Tibial nerve (tissue), 4 donors: ENCODE measurements around the gene SNRPB. TPM values are rescaled to one million over a fixed set of nuclear protein-coding genes. Genes with fewer than 3 reads are reported as not detected.
"Not testable (repeated sequence)": the region's sequence is repeated elsewhere in the genome, so short reads cannot be mapped to it uniquely, and the experiment has no call there.

Experiments used
- DNase-seq, 2 donors: peaks; one replicate each; pipeline ENCODE4 v3.0.0-alpha.2; 2019; ENCODE audit warnings: low spot score in 2 of 2
- H3K27ac ChIP-seq, 4 donors: fragments of 200-600 bp; sonication (generic) in 3 of 4; one replicate each; pipeline ENCODE4 v1.5.1; 2017 to 2019; ENCODE audit warnings: mild to moderate bottlenecking in 1 of 4
- H3K27me3 ChIP-seq, 2 donors: fragments of 200-600 bp; sonication (generic) in 1 of 2; one replicate each; pipeline versions ENCODE4 v1.5.1 to v1.6.0; 2017 to 2019
- H3K36me3 ChIP-seq, 3 donors: fragments of 200-600 bp; sonication (generic); one replicate each; pipeline ENCODE4 v1.5.1; 2018 to 2019
- H3K4me1 ChIP-seq, 4 donors: fragments of 200-600 bp; sonication (generic) in 3 of 4; one replicate each; pipeline ENCODE4 v1.5.1; 2017 to 2019
- H3K4me3 ChIP-seq, 4 donors: fragments of 200-600 bp; sonication (generic) in 3 of 4; one replicate each; pipeline ENCODE4 v1.5.1; 2017 to 2019; ENCODE audit warnings: mild to moderate bottlenecking in 1 of 4, moderate library complexity in 1 of 4
- H3K9me3 ChIP-seq, 4 donors: fragments of 200-600 bp; sonication (generic) in 3 of 4; one replicate each; pipeline ENCODE4 v1.5.1; 2017 to 2019
- CTCF ChIP-seq, 5 experiments: fragments of 200-600 bp in 3 of 5; fragments of 450-650 bp in 2 of 5; sonication (generic) in 3 of 5; IDR thresholded peaks; one replicate each; pipeline ENCODE4 v1.5.1; 2016 to 2019; ENCODE audit warnings: antibody characterized with exemption in 5 of 5, mild to moderate bottlenecking in 3 of 5, moderate library complexity in 2 of 5
- EP300 ChIP-seq, 2 donors: sonication (generic); formaldehyde crosslinking; IDR thresholded peaks; one replicate each; pipeline ENCODE4 v1.6.1; 2017; ENCODE audit warnings: antibody characterized with exemption in 2 of 2, mild to moderate bottlenecking in 1 of 2
- POLR2A ChIP-seq, 2 donors: fragments of 450-650 bp; IDR thresholded peaks; one replicate each; pipeline ENCODE4 v1.6.1; 2017; ENCODE audit warnings: antibody characterized with exemption in 2 of 2, mild to moderate bottlenecking in 2 of 2, moderate library complexity in 2 of 2
- WGBS, 2 donors: methylation state at CpG; one replicate each; pipeline ENCODE4 v1.1.5; 2018; 5-methylcytosine and 5-hydroxymethylcytosine counted together
- total RNA-seq, 4 donors: library from RNA; depleted of rRNA; stranded (reverse); fragments of >200 nt; gene quantifications; one replicate each; pipeline ENCODE4 v1.1.0, GENCODE V29; 2016

Gene SNRPB
- total RNA-seq, 4 donors from 2014 or later, result 129 to 198 (median 134) TPM

GRCh38 chr20:2507875-2508630 lies 37.5 kb upstream of the SNRPB start:
- TF ChIP-seq EP300 (IDR thresholded peaks at IDR 0.05) (no peak), CTCF (IDR thresholded peaks at IDR 0.05) (no peak), POLR2A (IDR thresholded peaks at IDR 0.05) (no peak)
- Histone ChIP-seq H3K36me3 (no peaks in the 10 kb centered on the region), H3K27me3 (no peaks in the 10 kb centered on the region), H3K9me3 (no peaks in the 10 kb centered on the region), H3K4me3 (peak overlapping the region; percentile 47 to 91 (median 82)), H3K4me1 (peaks cover 0 to 17% (median 12%) of the 10 kb centered on the region in 4 donors), H3K27ac (peak overlapping the region; percentile 83 to 88 (median 86))
- WGBS, 2 donors, result 8 to 10% methylated on average over 19 to 22 of the region's 22 CpGs
- DNase-seq, result no peak

DNA sequence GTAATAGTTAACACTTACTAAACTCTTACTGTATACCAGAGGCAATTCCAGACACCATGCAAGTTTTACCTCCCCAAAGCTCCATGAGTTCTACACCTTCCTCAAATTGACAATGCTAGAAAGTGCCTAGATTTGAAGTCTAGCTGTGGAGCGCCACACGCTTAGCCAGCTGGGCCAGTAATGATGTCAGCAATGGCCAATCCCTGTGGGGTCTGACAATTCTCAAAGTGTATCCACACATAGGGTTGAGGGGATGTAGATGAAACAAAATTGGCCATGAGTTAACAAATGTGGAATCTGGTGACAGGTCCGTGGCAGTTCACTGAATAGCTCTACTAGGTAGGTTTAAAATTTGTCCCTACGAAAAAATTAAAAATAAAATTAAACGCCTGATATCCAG lies 36.9 kb upstream of the SNRPB start:
- no peaks in the 10 kb centered on the region for H3K9me3 ChIP-seq
- DNase-seq, result no peak
- WGBS, 2 donors, result 76% methylated on average over 5 of the region's 5 CpGs
- peak overlapping the region in 1 of 4 donors; percentile 88 for H3K27ac ChIP-seq
- peaks cover 0 to 17% (median 12%) of the 10 kb centered on the region in 4 donors for H3K4me1 ChIP-seq
- no peaks in the 10 kb centered on the region for H3K36me3 ChIP-seq
- TF ChIP-seq CTCF (IDR thresholded peaks at IDR 0.05) (no peak), EP300 (IDR thresholded peaks at IDR 0.05) (no peak), POLR2A (IDR thresholded peaks at IDR 0.05) (no peak)
- peak overlapping the region in 2 of 4 donors; percentile 88 to 91 for H3K4me3 ChIP-seq
- H3K27me3 ChIP-seq, result no peaks in the 10 kb centered on the region

- WGBS, 2 donors, result 82 to 95% methylated on average over 3 of the region's 5 CpGs
- H3K36me3 ChIP-seq, H3K4me3 ChIP-seq, H3K27me3 ChIP-seq, H3K9me3 ChIP-seq, H3K27ac ChIP-seq, DNase-seq: not testable (repeated sequence)
- H3K4me1 ChIP-seq, result peaks cover 0 to 17% (median 12%) of the 10 kb centered on the region in 4 donors
These were observed 35.8 kb upstream of the SNRPB start for GRCh38 chr20:2506426-2506825.

DNA sequence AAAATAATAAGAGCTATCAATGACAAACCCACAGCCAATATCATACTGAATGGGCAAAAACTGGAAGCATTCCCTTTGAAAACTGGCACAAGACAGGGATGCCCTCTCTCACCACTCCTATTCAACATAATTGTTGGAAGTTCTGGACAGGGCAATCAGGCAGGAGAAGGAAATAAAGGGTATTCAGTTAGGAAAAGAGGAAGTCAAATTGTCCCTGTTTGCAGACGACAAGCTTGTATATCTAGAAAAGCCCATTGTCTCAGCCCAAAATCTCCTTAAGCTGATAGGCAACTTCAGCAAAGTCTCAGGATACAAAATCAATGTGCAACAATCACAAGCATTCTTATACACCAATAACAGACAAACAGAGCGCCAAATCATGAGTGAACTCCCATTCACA lies 34.2 kb upstream of the SNRPB start:
- H3K27ac ChIP-seq, H3K4me3 ChIP-seq, H3K27me3 ChIP-seq, H3K9me3 ChIP-seq, DNase-seq: not testable (repeated sequence)
- Histone ChIP-seq H3K4me1 (peaks cover 0 to 15% (median 12%) of the 10 kb centered on the region in 4 donors), H3K36me3 (peaks cover 0 to 16% (median 4%) of the 10 kb centered on the region in 3 donors)
- WGBS, 2 donors, result 75 to 83% methylated on average over 2 of the region's 2 CpGs

DNA sequence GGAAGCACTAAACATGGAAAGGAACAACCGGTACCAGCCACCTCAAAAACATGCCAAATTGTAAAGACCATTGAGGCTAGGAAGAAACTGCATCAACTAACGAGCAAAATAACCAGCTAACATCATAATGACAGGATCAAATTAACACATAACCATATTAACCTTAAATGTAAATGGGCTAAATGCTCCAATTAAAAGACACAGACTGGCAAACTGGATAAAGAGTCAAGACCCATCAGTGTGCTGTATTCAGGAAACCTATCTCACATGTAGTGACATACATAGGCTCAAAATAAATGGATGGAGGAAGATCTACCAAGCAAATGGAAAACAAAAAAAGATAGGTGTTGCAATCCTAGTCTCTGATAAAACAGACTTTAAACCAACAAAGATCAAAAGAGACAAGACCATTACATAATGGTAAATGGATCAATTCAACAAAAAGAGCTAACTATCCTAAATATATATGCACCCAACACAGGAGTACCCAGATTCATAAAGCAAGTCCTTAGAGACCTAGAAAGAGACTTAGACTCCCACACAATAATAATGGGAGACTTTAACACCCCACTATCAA lies 32.3 kb upstream of the SNRPB start:
- H3K9me3 ChIP-seq, H3K4me3 ChIP-seq, H3K27me3 ChIP-seq, H3K27ac ChIP-seq, H3K4me1 ChIP-seq, DNase-seq: not testable (repeated sequence)
- WGBS, 2 donors, result 96 to 97% methylated on average over 2 of the region's 2 CpGs
- H3K36me3 ChIP-seq, result peaks cover 0 to 33% (median 9%) of the 10 kb centered on the region in 3 donors

- Histone ChIP-seq H3K4me3 (no peak overlapping the region), H3K27ac (no peak overlapping the region), H3K4me1 (no peaks in the 10 kb centered on the region), H3K27me3 (no peaks in the 10 kb centered on the region), H3K36me3 (peaks cover 0 to 98% (median 0%) of the 10 kb centered on the region in 3 donors), H3K9me3 (no peaks in the 10 kb centered on the region)
- no peak for DNase-seq
- TF ChIP-seq CTCF (IDR thresholded peaks at IDR 0.05) (no peak), POLR2A (IDR thresholded peaks at IDR 0.05) (no peak), EP300 (IDR thresholded peaks at IDR 0.05) (no peak)
- WGBS, 2 donors, result 66 to 75% methylated on average over 4 of the region's 4 CpGs
These were observed 15.1 kb upstream of the SNRPB start for GRCh38 chr20:2485661-2486060.
